PFSK-1 (cell line): ENCODE measurements around the gene LMTK3.

Experiments used
- FOXP2 ChIP-seq: optimal IDR thresholded peaks from 2 replicates; pipeline ENCODE3; 2011; ENCODE audit warnings: borderline replicate concordance, control low read depth, inconsistent platforms; ENCODE audit not compliant: insufficient read depth; ENCODE audit errors: extremely low read length, extremely low read depth
- POLR2AphosphoS5 ChIP-seq: IDR thresholded peaks from 2 replicates; pipeline ENCODE4 v1.6.1; 2012; ENCODE audit warnings: low read depth, mild to moderate bottlenecking, control low read depth, low read length, moderate library complexity
- SIN3A ChIP-seq: IDR thresholded peaks from 2 replicates; pipeline ENCODE4 v1.6.1; 2012; ENCODE audit warnings: mild to moderate bottlenecking, low read length, moderate library complexity, borderline replicate concordance; ENCODE audit not compliant: insufficient read depth
- TAF1 ChIP-seq: IDR thresholded peaks from 2 replicates; pipeline ENCODE4 v1.6.1; 2012; ENCODE audit warnings: low read length, control low read depth, borderline replicate concordance; ENCODE audit not compliant: insufficient read depth
- TF ChIP-seq, protein P1 (sequence below), 2 experiments: IDR thresholded peaks; 2 replicates each; pipeline versions ENCODE4 v1.6.1 to v1.8.0; 2011 to 2012; ENCODE audit warnings: low read depth in 2 of 2, low read length in 2 of 2, control low read depth in 1 of 2, inconsistent platforms in 1 of 2, mild to moderate bottlenecking in 1 of 2, moderate library complexity in 1 of 2; ENCODE audit not compliant: insufficient read depth in 1 of 2

The LMTK3 gene

DNA sequence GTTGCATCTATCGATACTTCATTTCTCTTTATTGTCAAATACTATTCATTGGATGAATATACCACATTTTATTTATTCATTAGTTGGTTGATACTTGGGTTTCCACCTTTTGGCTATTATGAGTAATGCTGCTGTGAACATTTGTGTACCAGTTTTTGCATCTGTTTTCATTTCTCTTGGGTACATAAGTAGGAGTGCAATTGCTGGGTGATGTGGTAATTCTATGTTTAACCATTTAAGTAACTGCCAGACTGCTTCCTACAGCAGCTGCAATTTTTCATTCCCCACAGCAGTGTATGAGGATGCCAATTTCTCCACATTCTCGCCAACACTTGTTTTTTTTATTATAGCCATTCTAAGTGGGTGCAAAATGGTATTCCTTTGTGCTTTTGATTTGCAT lies 53.6 kb downstream of the LMTK3 start:
- TF ChIP-seq SIN3A = no peak
- no peak for TF ChIP-seq FOXP2
- TF ChIP-seq POLR2AphosphoS5 = no peak
- TF ChIP-seq TAF1 = no peak
- TF ChIP-seq, protein P1, sequence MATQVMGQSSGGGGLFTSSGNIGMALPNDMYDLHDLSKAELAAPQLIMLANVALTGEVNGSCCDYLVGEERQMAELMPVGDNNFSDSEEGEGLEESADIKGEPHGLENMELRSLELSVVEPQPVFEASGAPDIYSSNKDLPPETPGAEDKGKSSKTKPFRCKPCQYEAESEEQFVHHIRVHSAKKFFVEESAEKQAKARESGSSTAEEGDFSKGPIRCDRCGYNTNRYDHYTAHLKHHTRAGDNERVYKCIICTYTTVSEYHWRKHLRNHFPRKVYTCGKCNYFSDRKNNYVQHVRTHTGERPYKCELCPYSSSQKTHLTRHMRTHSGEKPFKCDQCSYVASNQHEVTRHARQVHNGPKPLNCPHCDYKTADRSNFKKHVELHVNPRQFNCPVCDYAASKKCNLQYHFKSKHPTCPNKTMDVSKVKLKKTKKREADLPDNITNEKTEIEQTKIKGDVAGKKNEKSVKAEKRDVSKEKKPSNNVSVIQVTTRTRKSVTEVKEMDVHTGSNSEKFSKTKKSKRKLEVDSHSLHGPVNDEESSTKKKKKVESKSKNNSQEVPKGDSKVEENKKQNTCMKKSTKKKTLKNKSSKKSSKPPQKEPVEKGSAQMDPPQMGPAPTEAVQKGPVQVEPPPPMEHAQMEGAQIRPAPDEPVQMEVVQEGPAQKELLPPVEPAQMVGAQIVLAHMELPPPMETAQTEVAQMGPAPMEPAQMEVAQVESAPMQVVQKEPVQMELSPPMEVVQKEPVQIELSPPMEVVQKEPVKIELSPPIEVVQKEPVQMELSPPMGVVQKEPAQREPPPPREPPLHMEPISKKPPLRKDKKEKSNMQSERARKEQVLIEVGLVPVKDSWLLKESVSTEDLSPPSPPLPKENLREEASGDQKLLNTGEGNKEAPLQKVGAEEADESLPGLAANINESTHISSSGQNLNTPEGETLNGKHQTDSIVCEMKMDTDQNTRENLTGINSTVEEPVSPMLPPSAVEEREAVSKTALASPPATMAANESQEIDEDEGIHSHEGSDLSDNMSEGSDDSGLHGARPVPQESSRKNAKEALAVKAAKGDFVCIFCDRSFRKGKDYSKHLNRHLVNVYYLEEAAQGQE (IDR thresholded peaks at IDR 0.05; ENCODE audit: insufficient read depth in 1 of 2, low read depth in 2 of 2, low read length in 2 of 2) = no peak

DNA sequence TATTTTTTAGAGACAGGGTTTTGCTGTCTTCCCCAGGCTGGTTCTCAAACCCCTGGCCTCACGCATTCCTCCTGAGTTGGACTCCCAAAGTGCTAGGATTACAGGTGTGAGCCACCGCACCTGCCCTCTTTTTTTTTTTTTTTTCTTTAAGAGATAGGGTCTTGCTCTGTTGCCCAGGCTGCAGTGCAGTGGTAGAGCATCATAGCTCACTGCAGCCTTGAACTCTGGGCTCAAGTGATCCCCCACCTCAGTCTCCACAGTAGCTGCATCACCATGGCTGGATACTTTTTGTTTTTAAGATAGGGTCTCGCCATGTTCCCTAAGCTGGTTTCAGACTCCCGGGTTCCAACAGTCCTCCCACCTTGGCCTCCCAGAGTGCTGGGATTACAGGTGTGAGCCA lies 54.8 kb downstream of the LMTK3 start:
- TF ChIP-seq SIN3A = no peak
- no peak for TF ChIP-seq FOXP2
- TF ChIP-seq TAF1 = no peak
- TF ChIP-seq, protein P1 (IDR thresholded peaks at IDR 0.05; ENCODE audit: insufficient read depth in 1 of 2, low read depth in 2 of 2, low read length in 2 of 2) = no peak
- TF ChIP-seq POLR2AphosphoS5 = no peak

DNA sequence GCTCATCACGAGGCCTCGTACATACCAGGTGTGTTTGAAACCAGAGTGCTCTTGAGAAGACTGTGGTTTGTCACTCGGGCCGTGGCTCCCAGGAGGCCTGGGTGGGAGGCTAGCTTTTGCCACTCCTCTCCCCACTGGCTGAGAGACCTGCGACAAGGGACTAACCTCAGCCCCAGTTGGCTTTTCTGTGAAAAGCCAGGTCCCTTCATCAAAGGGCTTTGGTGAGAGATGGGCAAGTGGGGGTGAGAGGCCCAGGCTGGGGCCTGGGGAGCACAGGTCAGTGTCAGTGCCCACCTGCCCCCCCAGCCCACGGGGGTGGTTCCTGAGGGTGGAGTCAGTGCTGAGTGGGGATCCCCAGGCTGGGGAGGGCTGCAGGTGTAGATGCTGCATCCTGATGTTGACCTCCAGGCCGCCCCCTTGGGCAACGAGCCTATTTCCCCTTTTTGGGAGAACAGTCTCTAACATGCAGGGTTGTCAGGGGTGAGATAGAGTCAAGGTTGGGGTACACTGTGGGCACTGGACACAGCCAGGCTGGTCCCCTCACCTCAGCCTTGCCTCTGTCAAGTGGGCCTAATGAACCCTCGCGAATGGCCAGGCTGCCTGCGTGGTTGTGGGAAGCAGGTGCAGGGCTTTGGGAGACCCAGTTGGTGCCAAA lies 55.6 kb downstream of the LMTK3 start:
- TF ChIP-seq POLR2AphosphoS5 (0 out of 2 replicates have a peak, but pooled peaks have one; percentile 25), SIN3A (no peak)

DNA sequence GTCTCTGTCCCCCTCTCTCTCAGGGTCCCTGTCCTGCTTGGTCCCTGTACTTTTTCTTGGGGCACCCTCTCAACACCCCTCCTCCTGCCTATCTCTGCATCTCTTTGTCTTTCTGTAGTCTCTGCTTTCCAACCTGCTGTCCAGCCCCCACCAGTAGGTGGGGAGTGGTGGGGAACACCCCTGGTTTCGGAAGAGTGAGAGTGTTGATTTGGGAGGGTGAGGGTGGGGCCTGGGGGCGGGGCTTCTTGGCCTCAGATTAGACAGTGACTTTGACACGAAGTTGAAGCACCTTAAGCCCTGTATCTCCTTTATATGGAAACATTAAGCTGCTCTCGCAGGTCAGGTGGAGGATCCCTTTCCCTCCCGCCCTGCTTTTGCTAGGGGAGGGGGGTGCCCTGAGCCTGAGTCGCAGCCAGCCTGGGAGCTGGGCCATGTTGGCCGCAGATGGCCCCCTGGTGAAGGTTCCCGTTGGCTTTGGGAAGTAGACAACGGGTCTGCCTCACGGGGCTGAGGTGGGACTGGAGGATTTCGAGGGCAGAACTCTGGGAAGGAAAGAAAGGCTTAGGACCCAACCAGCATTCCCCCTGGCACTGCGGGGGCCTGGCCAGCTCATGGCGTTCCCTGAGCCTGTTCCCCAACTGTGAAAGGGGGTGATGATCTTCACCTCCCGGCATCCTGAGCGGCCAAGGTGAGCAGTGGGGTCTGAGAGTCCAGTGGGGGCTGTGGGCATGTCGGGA lies 56.3 kb downstream of the LMTK3 start, which contains the start of gene KCNJ14:
KCNJ14 (plus strand) TSS at position 404 of the 737 bp plus-strand sequence. CDS start 6,151 bp downstream, outside the sequence.
- TF ChIP-seq TAF1 = no peak

DNA sequence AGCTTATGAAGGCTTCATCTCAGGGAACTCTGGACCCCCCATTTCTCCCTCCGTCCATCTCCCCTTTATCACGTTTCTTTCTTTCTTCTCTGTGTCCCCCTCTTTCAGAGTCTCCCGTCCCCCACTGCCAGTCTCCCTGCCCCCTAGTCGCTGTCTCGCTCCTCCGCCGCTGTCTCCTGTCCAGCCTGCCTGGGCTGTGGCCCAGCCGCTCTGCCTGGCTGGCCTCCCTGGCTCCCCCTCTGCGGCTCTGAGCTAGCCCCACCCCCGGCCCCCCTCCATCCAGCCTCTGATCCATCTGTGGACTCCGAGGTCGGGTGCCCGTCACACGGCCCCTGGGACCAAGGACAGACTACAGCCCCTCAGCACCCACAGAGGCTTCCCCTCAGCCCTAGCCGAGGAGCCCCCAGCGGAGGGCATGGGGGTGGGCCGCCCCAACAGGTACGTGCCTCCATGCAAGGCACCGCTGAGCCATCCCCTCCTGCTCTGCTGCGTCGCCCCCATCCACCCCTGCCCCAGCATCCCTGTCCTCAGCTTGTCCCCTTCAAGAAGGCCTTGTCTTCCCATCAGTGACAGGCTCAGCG lies 57.4 kb downstream of the LMTK3 start:
- TF ChIP-seq, protein P1 (IDR thresholded peaks at IDR 0.05; ENCODE audit: insufficient read depth in 1 of 2, low read depth in 2 of 2, low read length in 2 of 2) = no peak
- TF ChIP-seq TAF1 (no peak), FOXP2 (no peak), POLR2AphosphoS5 (no peak), SIN3A (no peak)
